Tibial artery (tissue), 4 donors: ENCODE measurements around the gene OARD1.

Experiments
- DNase-seq, 2 donors: peaks; one replicate each; pipeline ENCODE4 v3.0.0-alpha.2; 2019
- H3K27ac ChIP-seq, 2 donors: fragments of 200-600 bp; sonication (generic) in 1 of 2; 1 replicate in 1 of 2; 2 replicates in 1 of 2; pipeline ENCODE4 v1.5.1; 2018 to 2019; ENCODE audit warnings: mild to moderate bottlenecking in 1 of 2
- H3K27me3 ChIP-seq, 2 donors: fragments of 200-600 bp; sonication (generic) in 1 of 2; one replicate each; pipeline versions ENCODE4 v1.5.1 to v1.6.0; 2016 to 2019
- H3K36me3 ChIP-seq, 3 donors: fragments of 200-600 bp; sonication (generic) in 2 of 3; one replicate each; pipeline ENCODE4 v1.5.1; 2016 to 2019; ENCODE audit warnings: mild to moderate bottlenecking in 2 of 3
- H3K4me1 ChIP-seq, 4 donors: fragments of 200-600 bp; sonication (generic) in 2 of 4; 1 replicate in 3 of 4; 2 replicates in 1 of 4; pipeline ENCODE4 v1.5.1; 2016 to 2019
- H3K4me3 ChIP-seq, 2 donors: fragments of 200-600 bp; sonication (generic) in 1 of 2; 1 replicate in 1 of 2; 2 replicates in 1 of 2; pipeline ENCODE4 v1.5.1; 2018 to 2019; ENCODE audit warnings: mild to moderate bottlenecking in 2 of 2
- H3K9me3 ChIP-seq, 3 donors: fragments of 200-600 bp; sonication (generic) in 1 of 3; one replicate each; pipeline ENCODE4 v1.5.1; 2016 to 2019
- CTCF ChIP-seq, 2 experiments: fragments of 200-600 bp in 1 of 2; fragments of 450-650 bp in 1 of 2; IDR thresholded peaks; one replicate each; pipeline ENCODE4 v1.5.1; 2017 to 2019; ENCODE audit warnings: antibody characterized with exemption in 2 of 2, mild to moderate bottlenecking in 1 of 2, moderate library complexity in 1 of 2
- intact Hi-C: fragments of 100-400 bp; cut with DNase I; formaldehyde crosslinking; loops from one replicate; pipeline ENCODE4 v1.15.0; 2023; ENCODE audit warnings: low total_unique reads

The OARD1 gene

GRCh38 chr6:41066867-41067304, 5.3 kb downstream of the OARD1 start:
- Histone ChIP-seq H3K4me1 (peaks cover 0 to 10% (median 8%) of the 10 kb centered on the region in 4 donors), H3K27ac (no peak overlapping the region), H3K9me3 (no peaks in the 10 kb centered on the region), H3K27me3 (no peaks in the 10 kb centered on the region), H3K36me3 (peaks cover 20 to 56% (median 25%) of the 10 kb centered on the region in 3 donors), H3K4me3 (no peak overlapping the region)
- peak in 1 of 2 donors; percentile 79 for DNase-seq
- intact Hi-C loops = loop anchor here (5.0 to 10.0 kb wide), 2 partner anchors 40 to 62 kb away; no protein-coding TSS in a partner anchor
- TF ChIP-seq CTCF (IDR thresholded peaks at IDR 0.05) = peak; percentile 69

GRCh38 chr6:41065550-41066026, 6.6 kb downstream of the OARD1 start:
- no peaks in the 10 kb centered on the region for H3K27me3 ChIP-seq
- DNase-seq = no peak
- peaks cover 0 to 4% (median 2%) of the 10 kb centered on the region in 4 donors for H3K4me1 ChIP-seq
- H3K27ac ChIP-seq = no peak overlapping the region
- no peak overlapping the region for H3K4me3 ChIP-seq
- peaks cover 20 to 66% (median 37%) of the 10 kb centered on the region in 3 donors for H3K36me3 ChIP-seq
- TF ChIP-seq CTCF (IDR thresholded peaks at IDR 0.05) = no peak
- intact Hi-C loops = loop anchor here (5.0 to 10.0 kb wide), 2 partner anchors 38 to 61 kb away; no protein-coding TSS in a partner anchor
- H3K9me3 ChIP-seq = no peaks in the 10 kb centered on the region

GRCh38 chr6:41064841-41065240, 7.3 kb downstream of the OARD1 start:
- DNase-seq = no peak
- Histone ChIP-seq H3K4me3 (no peak overlapping the region), H3K4me1 (peaks cover 0 to 1% (median 0%) of the 10 kb centered on the region in 4 donors), H3K9me3 (no peaks in the 10 kb centered on the region), H3K27me3 (no peaks in the 10 kb centered on the region), H3K36me3 (peaks cover 20 to 66% (median 39%) of the 10 kb centered on the region in 3 donors), H3K27ac (no peak overlapping the region)
- intact Hi-C loops = loop anchor here (5.0 to 10.0 kb wide), 2 partner anchors 38 to 60 kb away; no protein-coding TSS in a partner anchor
- no peak for TF ChIP-seq CTCF (IDR thresholded peaks at IDR 0.05)

- Histone ChIP-seq H3K4me3 (no peak overlapping the region), H3K4me1 (peaks cover 0 to 3% (median 0%) of the 10 kb centered on the region in 4 donors), H3K27ac (no peak overlapping the region), H3K36me3 (peaks cover 20 to 56% (median 39%) of the 10 kb centered on the region in 3 donors), H3K27me3 (no peaks in the 10 kb centered on the region), H3K9me3 (no peaks in the 10 kb centered on the region)
- intact Hi-C loops = loop anchor here (10.0 kb wide), 1 partner anchor 59 kb away; no protein-coding TSS in a partner anchor
- DNase-seq = no peak
- no peak for TF ChIP-seq CTCF (IDR thresholded peaks at IDR 0.05)
These were observed 8.3 kb downstream of the OARD1 start for GRCh38 chr6:41063884-41064285.

- no peak overlapping the region for H3K27ac ChIP-seq
- H3K27me3 ChIP-seq = no peaks in the 10 kb centered on the region
- peaks cover 20 to 45% (median 39%) of the 10 kb centered on the region in 3 donors for H3K36me3 ChIP-seq
- H3K4me1 ChIP-seq = peaks cover 0 to 6% (median 0%) of the 10 kb centered on the region in 4 donors
- intact Hi-C loops = loop anchor here (10.0 kb wide), 1 partner anchor 57 kb away; no protein-coding TSS in a partner anchor
- no peaks in the 10 kb centered on the region for H3K9me3 ChIP-seq
- no peak overlapping the region for H3K4me3 ChIP-seq
- DNase-seq = no peak
- TF ChIP-seq CTCF (IDR thresholded peaks at IDR 0.05) = no peak
These were observed 10.1 kb downstream of the OARD1 start for GRCh38 chr6:41062056-41062455.
